Spleen (tissue), 7 donors: ENCODE data around the gene SRD5A1.

Experiments
- CTCF ChIP-seq, 11 experiments: fragments of 200-600 bp in 7 of 11; fragments of 450-650 bp in 4 of 11; sonication (generic) in 4 of 11; IDR thresholded peaks in 8 of 11; conservative IDR thresholded peaks in 3 of 11; 1 replicate in 7 of 11; 2 replicates in 4 of 11; pipeline versions ENCODE4 v1.4.0 to v1.8.0; 2016 to 2021; ENCODE audit warnings: antibody characterized with exemption in 11 of 11, inconsistent platforms in 4 of 11, mild to moderate bottlenecking in 1 of 11
- POLR2A ChIP-seq, 3 donors: fragments of 450-650 bp; IDR thresholded peaks; one replicate each; pipeline ENCODE4 v1.5.1; 2017; ENCODE audit warnings: antibody characterized with exemption in 3 of 3, mild to moderate bottlenecking in 1 of 3
- donor health status: DM: no; HTN: no; CAD: no; lungs with moderate emphysema.
- donor health status: DM: no; HTN: no; CAD: no.
- donor health status: DM: no; HTN: no; CAD: no.

GRCh38 chr5:6637022-6637421 is 3.8 kb downstream of the SRD5A1 start:
- TF ChIP-seq CTCF (IDR thresholded peaks at IDR 0.05 in 8 of 11, conservative IDR thresholded peaks at IDR 0.05 in 3 of 11) (no peak), POLR2A (IDR thresholded peaks at IDR 0.05) (no peak)
